Eye (tissue), 1 donor: ENCODE results near the gene NBR1.
"Not testable (repeated sequence)": the region's sequence is repeated elsewhere in the genome, so short reads cannot be mapped to it uniquely, and the experiment has no call there.

Experiments used
- DNase-seq: peaks from one replicate; pipeline ENCODE4 v3.0.0-alpha.2; 2015

NBR1 gene

GRCh38 chr17:43170766-43171585, at the start of gene NBR1:
Gene NBR1, plus strand, starts transcription at chr17:43171214. Its CDS starts 4,586 bp downstream, at chr17:43175800.
- DNase-seq, result peak; percentile 100

- DNase-seq, result peak; percentile 99
These were observed 45.7 kb upstream of the NBR1 start, which contains the start of gene BRCA1 for GRCh38 chr17:43125133-43125966. Gene BRCA1, minus strand, starts transcription at chr17:43125364. Its CDS starts 1,268 bp downstream, at chr17:43124096.

- DNase-seq, result no peak
These were observed 44.8 kb upstream of the NBR1 start for GRCh38 chr17:43125967-43126910.

- DNase-seq, result no peak
These were observed 44.1 kb upstream of the NBR1 start for GRCh38 chr17:43126911-43127290.

- DNase-seq, result not testable (repeated sequence)
These were observed 43.6 kb upstream of the NBR1 start for GRCh38 chr17:43127333-43127876.

GRCh38 chr17:43129671-43130010, 41.4 kb upstream of the NBR1 start:
- DNase-seq, result no peak

- no peak for DNase-seq
These were observed 38.9 kb upstream of the NBR1 start for GRCh38 chr17:43132117-43132516.

- not testable (repeated sequence) for DNase-seq
These were observed 37.6 kb upstream of the NBR1 start for GRCh38 chr17:43133439-43133838.

- DNase-seq, result no peak
These were observed 36.1 kb upstream of the NBR1 start for GRCh38 chr17:43134774-43135453.

GRCh38 chr17:43135454-43135819, 35.6 kb upstream of the NBR1 start:
- no peak for DNase-seq

- not testable (repeated sequence) for DNase-seq
These were observed 34.4 kb upstream of the NBR1 start for GRCh38 chr17:43136574-43136973.

GRCh38 chr17:43138531-43138930, 32.5 kb upstream of the NBR1 start:
- DNase-seq, result not testable (repeated sequence)

- DNase-seq, result no peak
These were observed 30.4 kb upstream of the NBR1 start for GRCh38 chr17:43140396-43141332.

GRCh38 chr17:43142153-43142552, 28.9 kb upstream of the NBR1 start:
- no peak for DNase-seq

GRCh38 chr17:43143201-43143600, 27.8 kb upstream of the NBR1 start:
- no peak for DNase-seq

GRCh38 chr17:43146649-43147048, 24.4 kb upstream of the NBR1 start:
- DNase-seq, result no peak

GRCh38 chr17:43151880-43152456, 19.0 kb upstream of the NBR1 start:
- DNase-seq, result no peak

GRCh38 chr17:43153197-43153835, 17.7 kb upstream of the NBR1 start:
- DNase-seq, result not testable (repeated sequence)

- DNase-seq, result no peak
These were observed 15.3 kb upstream of the NBR1 start for GRCh38 chr17:43155666-43156065.

GRCh38 chr17:43159232-43159631, 11.8 kb upstream of the NBR1 start:
- not testable (repeated sequence) for DNase-seq
